ENCODE data around the gene RLIM.
"Not testable (repeated sequence)": the region's sequence is repeated elsewhere in the genome, so short reads cannot be mapped to it uniquely, and the experiment has no call there.

RLIM gene, protein sequence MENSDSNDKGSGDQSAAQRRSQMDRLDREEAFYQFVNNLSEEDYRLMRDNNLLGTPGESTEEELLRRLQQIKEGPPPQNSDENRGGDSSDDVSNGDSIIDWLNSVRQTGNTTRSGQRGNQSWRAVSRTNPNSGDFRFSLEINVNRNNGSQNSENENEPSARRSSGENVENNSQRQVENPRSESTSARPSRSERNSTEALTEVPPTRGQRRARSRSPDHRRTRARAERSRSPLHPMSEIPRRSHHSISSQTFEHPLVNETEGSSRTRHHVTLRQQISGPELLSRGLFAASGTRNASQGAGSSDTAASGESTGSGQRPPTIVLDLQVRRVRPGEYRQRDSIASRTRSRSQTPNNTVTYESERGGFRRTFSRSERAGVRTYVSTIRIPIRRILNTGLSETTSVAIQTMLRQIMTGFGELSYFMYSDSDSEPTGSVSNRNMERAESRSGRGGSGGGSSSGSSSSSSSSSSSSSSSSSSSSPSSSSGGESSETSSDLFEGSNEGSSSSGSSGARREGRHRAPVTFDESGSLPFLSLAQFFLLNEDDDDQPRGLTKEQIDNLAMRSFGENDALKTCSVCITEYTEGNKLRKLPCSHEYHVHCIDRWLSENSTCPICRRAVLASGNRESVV

DNA sequence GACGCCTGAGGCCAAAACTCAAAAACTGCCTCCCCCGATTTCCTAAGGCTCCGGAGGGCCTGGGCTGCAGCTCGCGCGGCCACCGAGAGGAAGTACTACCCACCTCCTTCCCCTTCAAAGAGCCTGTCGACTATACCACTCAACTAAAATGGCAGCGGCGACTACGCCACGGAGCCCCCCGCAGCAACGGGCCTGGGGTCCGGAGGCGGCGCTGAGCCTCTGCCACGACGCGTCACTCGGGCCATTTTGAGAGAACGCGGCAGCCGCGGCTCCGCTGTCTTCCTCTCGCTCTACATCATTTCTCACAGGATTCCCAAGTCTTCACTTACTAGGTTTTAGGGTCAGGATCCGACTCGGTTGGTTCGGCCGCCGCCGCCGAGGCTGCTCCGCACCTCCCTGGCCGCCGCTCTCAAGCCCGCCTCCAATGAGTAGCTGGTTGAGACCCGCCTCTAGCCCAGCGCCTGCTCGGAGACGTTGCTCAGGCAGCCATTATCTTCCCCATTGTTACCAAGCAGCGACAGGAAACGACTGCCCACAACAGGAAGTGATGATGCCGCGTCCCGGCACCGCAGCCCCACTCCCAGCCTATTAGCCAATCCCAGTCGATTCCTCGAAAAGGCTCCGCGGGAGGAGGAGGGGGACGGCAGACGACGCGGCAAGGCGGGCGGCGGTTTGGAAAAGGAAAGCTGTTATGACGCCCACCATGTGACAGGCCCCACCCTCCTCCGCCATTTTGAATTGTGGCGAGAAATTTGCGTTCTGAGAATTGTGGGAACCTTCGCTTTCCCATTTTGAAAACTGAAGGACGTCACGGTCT lies at the start of gene RLIM:
Gene RLIM, minus strand, starts transcription at position 532 of the 817 bp plus-strand sequence. CDS start 18,647 bp downstream, outside the sequence.
- DNase-seq: peak; percentile 83

DNA sequence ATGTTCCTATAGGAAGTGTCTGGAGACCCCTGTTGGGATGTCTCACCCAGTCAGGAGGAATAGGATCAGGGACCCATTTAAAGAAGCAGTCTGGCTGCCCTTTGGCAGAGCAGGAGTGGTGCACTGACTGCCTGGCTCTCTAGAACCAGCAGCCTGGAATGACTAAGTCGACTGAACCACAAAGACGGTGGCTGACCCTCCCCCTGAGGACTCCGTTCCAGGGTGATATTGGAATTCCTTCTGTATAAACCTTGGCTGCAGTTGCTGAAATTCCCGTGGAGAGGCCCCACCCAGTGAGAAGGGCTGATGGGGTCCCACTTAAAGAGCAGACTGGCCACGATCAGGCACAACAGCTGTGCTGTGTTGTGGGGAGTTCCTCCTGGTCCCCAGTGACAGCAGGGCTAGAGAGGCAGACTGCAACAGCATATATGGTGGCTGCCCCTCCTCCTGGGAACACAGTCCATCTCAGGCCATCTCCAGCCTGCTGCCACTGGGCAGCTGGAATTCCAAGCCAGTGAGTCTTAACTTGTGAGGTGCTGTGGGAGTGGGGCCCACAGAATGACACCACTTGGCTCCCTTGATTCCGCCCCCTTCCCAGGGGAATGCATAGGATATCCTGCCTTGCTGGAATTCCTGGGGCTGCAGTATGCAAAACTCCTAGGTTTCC lies 41.8 kb upstream of the RLIM start:
- DNase-seq: no peak

DNA sequence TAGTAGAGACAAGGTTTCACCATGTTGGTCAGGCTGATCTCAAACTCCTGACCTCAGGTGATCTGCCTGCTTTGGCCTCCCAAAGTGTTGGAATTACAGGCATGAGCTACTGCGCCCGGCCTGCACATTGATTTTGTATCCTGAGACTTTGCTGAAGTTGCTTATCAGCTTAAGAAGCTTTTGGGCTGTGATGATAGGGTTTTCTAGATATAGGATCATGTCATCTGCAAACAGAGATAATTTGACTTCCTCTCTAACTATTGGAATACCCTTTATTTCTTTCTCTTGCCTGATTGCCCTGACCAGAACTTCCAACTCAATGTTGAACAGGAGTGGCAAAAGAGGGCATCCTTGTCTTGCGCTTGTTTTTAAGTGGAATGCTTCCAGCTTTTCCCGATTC lies 40.5 kb upstream of the RLIM start:
- not testable (repeated sequence) for DNase-seq

GRCh38 chrX:74636749-74637314 lies 22.4 kb upstream of the RLIM start:
- DNase-seq: no peak

GRCh38 chrX:74613370-74614092 lies 893 bp downstream of the RLIM start:
- DNase-seq: peak; percentile 13

DNA sequence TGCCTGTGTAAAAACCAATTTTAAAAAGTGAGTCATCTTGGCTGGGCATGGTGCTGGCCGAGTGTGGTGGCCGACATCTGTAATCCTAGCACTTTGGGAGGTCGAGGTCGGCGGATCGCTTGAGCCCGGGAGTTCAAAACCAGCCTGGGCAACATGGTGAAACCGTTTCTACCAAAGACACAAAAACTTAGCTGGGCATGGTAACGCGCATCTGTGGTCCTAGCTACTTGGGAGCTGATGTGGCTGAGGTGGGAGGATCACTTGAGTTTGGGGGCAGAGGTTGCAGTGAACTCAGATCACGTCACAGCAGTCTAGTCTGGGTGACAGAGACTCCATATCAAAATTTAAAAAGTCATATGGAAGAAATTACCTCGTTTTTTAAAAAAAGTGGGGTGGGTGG lies 7.6 kb downstream of the RLIM start:
- DNase-seq: no peak

- no peak for DNase-seq
These were observed 8.1 kb downstream of the RLIM start for GRCh38 chrX:74606342-74606741.

DNA sequence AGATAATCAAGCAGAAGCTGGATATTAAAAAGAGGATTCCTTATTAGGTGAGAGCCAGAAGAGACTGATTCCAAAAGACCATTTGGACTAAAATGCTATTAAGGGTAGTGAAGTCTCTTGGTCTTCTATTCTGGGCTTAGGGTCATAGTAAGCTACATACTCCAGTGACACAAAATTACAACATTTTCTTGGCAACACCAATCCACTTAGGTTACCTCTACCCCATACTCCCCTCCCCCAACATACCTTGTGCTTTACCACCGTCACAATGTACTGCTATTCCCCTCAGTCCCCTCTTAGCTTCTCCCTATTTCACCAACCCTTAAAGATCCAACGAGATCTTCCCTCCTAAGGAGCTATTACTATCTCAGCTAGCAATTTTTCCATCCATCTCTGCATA lies 11.4 kb downstream of the RLIM start:
- no peak for DNase-seq

GRCh38 chrX:74602142-74602541 lies 12.3 kb downstream of the RLIM start:
- no peak for DNase-seq

- no peak for DNase-seq
These were observed 20.8 kb downstream of the RLIM start for GRCh38 chrX:74593593-74593992.

DNA sequence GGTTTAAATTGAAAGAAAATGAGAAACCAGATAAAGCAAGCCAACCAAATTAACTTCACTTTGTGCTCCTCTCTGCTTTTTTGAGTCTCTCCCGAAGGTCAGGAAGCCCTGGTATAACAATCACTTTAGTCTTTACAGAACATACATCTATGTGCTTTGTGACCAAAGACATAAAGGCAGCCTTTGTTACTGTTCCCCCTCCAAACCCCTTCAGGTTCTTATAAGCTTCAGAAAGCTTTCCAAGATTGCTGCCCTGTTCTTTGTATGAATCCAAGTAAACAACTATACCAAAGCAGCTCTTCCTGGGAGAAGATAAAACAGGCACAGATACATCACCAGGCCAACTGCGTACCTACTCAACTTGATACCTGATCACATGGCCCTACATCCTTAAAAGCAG lies 28.7 kb downstream of the RLIM start:
- DNase-seq: no peak

- no peak for DNase-seq
These were observed 34.7 kb downstream of the RLIM start for GRCh38 chrX:74579597-74580198.

- DNase-seq: no peak
These were observed 36.3 kb downstream of the RLIM start for GRCh38 chrX:74578137-74578536.

GRCh38 chrX:74557378-74557777 lies 57.0 kb downstream of the RLIM start:
- DNase-seq: no peak

DNA sequence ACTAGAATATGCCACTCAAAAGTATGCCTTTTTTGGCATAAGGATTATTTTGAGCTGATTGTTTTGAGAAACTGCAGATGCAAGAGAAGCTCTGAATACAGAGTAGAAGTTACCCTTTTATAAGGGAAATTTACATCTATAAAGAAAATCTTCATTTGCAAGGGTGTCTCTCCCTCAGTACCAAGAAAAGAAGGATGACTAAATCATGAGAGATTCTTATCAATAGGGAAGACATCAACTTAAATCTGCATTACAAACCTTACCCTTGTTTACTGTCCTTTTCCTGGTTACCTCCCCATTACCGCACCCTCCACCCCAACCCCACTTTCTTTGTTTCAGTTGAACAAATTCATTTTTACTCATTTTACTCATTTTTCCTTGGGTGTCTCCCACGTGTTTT lies 62.5 kb downstream of the RLIM start:
- DNase-seq: no peak

- DNase-seq: peak; percentile 66
These were observed 64.1 kb downstream of the RLIM start for GRCh38 chrX:74550295-74550802.

- DNase-seq: no peak
These were observed 67.4 kb downstream of the RLIM start for GRCh38 chrX:74546984-74547383.

- no peak for DNase-seq
These were observed 68.4 kb downstream of the RLIM start for GRCh38 chrX:74545880-74546523.

GRCh38 chrX:74540635-74541249 lies 73.7 kb downstream of the RLIM start:
- no peak for DNase-seq

- peak; percentile 35 for DNase-seq
These were observed 77.5 kb downstream of the RLIM start for GRCh38 chrX:74536832-74537371.
